ENCODE data around the gene APOBEC3A. TPM values are rescaled to one million over a fixed set of nuclear protein-coding genes. Genes with fewer than 3 reads are reported as not detected.
"Not testable (repeated sequence)": the region's sequence is repeated elsewhere in the genome, so short reads cannot be mapped to it uniquely, and the experiment has no call there.

The APOBEC3A gene
- total RNA-seq, 1 donor from 2014 or later, result not detected

GRCh38 chr22:38958651-38958943 lies 1.2 kb downstream of the APOBEC3A start:
- not testable (repeated sequence) for DNase-seq (ENCODE audit: low spot score)

DNA sequence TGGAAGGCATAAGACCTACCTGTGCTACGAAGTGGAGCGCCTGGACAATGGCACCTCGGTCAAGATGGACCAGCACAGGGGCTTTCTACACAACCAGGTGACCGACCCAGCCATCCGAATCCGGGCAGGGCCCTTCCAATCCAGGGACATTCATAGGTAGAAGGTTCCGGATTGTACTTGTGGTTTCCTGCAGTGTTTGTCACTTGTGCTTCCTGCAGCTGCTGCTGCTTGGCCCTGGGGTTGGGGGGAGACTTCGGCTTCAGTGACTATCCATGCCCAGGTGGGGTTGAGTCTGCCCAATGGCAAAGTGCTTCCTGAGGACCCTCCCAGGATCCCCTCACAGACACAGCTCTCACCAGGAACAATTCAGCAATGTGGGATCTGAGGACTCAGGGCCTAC lies 2.2 kb downstream of the APOBEC3A start:
- DNase-seq (ENCODE audit: low spot score), result no peak

- DNase-seq (ENCODE audit: low spot score), result not testable (repeated sequence)
These were observed 3.3 kb downstream of the APOBEC3A start for GRCh38 chr22:38960673-38961072.

DNA sequence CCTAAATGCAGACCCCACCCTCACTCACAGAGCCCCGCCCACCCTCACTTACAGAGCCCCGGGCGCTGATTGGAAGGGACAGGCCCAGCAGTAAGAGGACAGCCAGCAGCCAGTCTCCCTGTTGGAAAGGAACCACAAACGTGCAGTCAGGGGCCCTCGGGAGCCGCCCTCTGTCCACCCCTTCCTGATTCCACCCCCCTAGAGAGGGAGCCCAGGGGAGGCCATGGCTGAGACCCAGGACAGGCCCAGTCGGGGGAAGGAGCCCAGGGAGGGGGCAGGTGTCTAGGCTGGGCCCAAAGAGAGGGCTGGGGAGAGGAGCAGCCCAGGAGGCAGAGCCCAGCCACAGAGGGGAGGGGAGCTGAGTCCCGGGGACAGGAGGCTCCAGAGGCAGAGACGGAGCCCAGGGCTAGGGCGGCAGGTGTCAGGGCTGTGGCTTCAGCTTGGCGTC lies 5.9 kb downstream of the APOBEC3A start:
- DNase-seq (ENCODE audit: low spot score), result not testable (repeated sequence)

DNA sequence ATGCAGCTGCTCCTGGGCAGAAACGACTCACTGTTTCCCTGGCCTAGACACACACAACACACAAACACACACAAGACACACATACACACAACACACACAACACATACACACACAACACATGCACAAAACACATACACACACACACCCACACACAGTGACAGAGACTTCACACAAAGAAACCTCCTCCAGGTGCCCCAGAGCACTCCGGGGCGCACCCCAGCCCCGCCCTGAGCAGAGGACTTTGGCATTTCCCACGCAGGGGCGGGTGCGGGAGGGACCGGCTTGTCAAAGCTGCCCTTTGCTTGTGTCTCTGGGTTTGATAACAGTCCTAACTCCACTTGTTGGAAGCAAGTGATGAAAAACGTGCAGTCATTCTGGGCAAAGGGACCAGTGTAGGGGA lies 6.5 kb downstream of the APOBEC3A start:
- DNase-seq (ENCODE audit: low spot score), result peak; percentile 84

DNA sequence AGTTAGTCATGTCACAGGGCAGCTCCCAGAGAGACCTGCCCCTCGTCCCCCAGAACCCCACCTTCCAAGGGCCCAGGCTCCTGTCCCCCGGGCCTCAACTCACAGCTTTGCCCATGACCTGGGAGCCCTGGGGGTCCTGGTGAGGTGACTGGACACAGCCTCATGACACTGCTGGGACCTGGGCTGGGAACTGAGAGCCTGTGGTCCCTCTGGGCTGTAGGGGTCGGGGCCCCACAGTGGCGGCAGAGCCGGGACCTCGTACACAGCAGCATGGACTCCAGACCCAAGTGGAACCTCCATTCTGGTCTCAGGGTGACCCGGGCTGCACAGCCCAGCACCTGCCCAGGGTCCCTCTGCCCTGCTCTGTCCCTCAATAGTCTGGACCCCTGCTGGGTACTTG lies 6.9 kb downstream of the APOBEC3A start:
- DNase-seq (ENCODE audit: low spot score), result no peak

DNA sequence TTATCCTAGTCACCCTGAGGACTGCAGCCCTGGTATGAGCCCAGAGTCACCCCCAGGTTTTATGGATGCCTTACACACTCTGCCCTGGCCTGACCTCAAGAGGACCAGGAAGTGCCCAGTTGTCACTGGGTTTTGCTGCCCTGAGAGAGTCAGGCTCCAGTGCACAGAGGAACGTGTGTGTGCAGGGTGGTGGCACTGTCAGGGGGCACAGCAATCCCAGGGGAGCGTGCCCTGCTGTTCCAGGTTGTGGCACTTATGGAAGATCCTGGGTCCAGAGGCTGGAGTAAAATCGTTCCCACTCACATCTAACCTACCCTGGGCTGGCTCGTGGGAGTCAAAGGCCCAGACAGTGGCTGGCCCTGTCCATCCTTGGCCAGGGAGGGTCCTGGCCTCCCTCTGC lies 7.6 kb downstream of the APOBEC3A start:
- DNase-seq (ENCODE audit: low spot score), result no peak

DNA sequence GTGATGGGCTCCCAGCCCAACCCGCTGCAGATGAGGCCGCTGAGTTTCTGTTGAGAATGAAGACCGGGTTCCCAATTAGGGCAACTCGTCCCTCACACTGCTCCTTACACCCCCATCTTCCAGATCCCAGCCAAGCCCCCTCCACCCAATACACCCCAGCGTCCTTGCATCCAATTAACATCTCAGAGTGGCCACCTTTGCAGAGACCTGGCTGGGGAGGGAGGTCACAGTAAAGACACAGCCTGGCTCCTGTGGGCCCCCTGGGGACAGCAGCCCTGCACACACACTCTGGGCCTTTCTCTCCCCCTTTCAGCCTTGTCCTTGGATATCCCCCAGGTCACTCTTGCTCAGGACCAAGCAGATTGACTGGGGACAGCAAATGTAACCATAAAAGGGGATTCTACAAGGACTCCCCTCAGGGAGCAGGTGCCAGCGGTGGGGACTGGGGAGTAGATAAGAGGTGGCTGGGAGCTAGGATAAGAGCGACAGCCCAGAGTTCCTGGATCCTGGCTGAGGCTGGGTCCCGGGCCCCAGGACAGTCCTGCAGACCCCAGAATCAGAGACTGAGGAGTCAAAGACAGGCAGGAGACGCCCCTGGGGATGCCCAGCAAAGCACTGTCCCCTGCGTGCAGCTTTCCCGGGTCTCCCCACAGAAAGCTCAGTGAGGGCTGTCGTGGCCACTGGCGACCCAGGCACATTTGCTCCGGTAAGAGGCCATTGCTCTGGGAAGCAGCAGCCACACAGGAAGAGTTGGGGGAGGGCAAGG lies 8.4 kb downstream of the APOBEC3A start:
- DNase-seq (ENCODE audit: low spot score), result no peak

DNA sequence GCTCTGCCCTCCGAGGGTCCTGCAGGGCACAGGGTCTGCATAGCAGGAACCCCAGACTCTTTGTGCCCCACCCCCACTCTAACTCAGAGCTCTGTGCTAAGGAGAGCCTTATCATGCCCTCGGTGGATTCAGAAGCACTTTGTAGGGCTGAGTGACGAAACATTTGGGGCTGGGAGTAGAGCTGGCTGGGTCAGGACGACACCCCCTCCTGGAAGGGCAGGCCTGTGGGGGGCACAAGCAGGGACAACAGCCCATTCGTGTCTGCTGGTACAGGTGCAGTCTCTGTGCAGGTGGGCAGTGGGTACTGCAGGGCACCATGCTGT lies 8.9 kb downstream of the APOBEC3A start:
- no peak for DNase-seq (ENCODE audit: low spot score)

- DNase-seq (ENCODE audit: low spot score), result no peak
These were observed 9.5 kb downstream of the APOBEC3A start for GRCh38 chr22:38966942-38967341.

GRCh38 chr22:38967451-38968450 lies 10.3 kb downstream of the APOBEC3A start:
- DNase-seq (ENCODE audit: low spot score), result no peak

DNA sequence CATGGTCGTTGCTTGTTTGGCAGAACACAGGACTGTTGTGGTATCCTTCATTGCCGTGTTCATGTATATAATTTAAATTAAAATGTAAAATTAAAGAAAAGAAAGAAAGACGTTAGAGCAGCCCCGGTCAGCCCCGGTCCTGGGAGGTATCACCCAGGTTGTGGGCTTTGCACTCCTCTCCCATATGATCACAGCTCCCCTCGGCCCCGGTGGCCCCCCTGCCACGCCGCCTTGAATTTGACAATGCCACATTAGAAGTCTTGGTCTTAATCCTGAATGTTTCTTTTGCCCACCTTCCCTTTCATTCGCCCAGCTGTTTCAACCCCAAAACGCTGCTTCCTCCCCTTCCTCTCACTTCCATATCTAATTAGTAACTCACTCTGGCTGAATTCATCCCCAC lies 11.4 kb downstream of the APOBEC3A start:
- DNase-seq (ENCODE audit: low spot score), result no peak

DNA sequence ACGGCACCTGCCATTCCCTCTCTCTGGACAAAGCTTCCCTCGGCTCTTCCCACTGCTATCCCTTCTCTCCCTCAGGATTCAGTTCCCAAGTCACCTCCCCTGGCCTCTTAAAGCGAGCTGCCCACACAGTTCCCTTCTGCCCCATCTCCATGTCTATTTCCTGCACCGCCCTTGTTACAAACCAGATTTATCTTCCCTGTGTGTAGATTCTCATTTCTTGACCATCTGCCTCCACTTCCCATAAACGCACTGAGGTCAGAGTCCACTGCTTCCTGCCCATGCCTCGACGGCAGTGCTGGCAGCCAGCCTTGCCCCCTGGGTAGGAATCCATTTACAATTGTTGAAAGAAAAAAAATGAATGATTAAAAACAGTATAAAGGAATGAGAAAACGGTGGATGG lies 13.1 kb downstream of the APOBEC3A start:
- DNase-seq (ENCODE audit: low spot score), result no peak

DNA sequence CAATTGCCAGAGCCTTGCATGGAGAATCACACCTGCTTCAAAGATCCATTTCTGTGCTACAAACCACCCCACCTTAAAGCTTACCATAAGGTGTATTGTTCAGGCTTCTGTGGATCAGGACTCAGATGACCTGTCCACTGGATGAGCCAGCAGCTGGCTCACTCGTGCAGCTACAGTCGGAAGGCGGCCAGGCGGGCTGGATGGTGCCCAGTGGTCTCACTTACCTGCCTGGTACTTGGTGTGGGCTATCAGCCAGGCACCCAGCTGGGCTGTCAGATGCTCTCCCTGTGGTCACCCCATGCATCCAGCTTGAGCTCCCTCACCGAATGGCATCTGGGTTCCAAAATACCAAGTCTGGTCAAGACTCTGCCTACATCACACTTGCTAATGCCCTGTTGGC lies 13.8 kb downstream of the APOBEC3A start:
- no peak for DNase-seq (ENCODE audit: low spot score)

DNA sequence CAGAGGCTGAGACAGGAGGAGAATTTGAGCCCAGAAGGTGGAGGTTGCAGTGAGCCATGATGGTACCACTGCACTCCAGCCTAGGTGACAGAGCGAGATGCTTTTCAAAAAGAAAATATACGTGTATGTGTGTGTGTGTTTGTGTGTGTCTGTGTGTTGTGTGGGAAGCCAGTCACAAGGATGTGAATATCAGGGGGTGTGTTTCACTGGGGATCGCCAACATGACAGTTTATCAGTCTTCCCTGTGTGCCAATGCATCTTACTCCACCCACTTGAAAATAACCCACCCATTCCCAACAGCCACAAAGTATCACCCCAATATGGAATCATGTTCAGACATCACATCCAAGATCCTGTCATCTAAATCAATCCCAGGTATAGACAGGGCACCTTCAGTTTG lies 14.4 kb downstream of the APOBEC3A start:
- no peak for DNase-seq (ENCODE audit: low spot score)

GRCh38 chr22:38972558-38972957 lies 15.1 kb downstream of the APOBEC3A start:
- no peak for DNase-seq (ENCODE audit: low spot score)

DNA sequence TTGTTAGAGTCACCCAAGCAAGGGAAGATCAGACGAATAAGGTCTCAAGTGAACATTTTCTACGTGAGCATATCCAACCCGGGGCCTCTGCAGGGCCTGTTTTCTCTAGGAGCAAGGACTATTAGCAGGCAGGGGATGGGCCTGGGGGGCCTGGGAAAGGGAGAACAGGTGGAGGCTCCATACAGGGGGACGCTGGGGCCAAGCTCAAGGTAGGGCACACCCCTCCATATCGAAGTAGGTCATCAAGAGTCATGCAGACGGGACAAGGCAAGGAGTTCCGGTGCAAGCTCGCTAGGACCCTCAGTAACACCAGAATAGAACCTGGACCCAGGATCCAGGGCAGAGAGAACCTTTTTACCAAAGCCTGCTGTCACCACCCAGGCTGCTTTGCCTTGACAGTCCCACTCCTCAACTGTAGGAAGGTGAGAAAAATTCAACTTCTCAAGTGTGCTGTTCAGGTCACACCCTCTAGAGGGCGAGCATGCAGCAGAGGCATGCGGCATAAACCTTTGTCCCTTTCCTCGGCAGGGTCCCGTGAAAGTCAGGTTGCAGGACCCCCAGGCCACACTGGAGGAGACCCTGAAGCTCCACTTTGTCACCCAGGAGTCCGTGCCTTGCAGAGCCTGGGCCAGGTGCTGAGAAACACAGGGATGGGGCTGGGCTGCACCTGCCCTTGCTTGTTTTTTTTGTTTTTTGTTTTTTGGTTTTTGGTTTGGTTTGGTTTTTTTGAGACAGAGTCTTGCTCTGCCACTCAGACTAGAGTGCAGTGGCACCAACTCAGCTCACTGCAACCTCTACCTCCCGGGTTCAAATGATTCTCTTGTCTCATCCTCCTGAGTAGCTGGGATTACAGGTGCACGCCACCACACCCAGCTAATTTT lies 16.1 kb downstream of the APOBEC3A start:
- peak; percentile 51 for DNase-seq (ENCODE audit: low spot score)

DNA sequence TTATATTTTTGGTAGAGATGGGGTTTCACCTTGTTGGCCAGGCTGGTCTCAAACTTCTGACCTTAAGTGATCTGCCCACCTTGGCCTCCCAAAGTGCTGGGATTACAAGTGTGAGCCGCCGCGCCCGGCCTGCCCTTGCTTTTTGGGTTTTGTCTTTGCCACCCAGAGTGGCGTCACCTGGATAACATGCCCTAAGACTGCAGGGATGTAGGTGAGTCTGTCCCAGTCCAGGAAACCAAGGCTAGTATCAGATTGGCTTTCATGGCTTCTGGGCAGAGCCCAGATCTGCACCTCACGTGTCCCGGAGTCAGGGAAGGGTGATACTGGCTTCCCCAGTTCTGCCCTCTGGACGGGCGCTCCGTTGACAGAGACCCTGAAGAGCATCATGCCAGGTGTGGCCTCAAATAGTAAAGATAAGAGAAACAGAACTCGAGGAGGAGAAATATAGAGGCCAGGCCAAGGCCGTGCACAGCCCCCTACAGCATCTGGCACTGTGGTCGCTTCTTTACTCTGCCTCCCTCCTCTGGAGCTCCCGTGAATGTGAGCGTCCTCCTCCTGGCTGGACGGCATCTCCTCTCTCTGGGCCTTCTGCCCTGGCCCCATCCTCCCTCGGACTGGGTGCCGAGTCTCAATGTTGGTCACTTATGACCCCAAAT lies 16.9 kb downstream of the APOBEC3A start:
- no peak for DNase-seq (ENCODE audit: low spot score)

GRCh38 chr22:38974826-38975175 lies 17.4 kb downstream of the APOBEC3A start:
- DNase-seq (ENCODE audit: low spot score), result no peak

DNA sequence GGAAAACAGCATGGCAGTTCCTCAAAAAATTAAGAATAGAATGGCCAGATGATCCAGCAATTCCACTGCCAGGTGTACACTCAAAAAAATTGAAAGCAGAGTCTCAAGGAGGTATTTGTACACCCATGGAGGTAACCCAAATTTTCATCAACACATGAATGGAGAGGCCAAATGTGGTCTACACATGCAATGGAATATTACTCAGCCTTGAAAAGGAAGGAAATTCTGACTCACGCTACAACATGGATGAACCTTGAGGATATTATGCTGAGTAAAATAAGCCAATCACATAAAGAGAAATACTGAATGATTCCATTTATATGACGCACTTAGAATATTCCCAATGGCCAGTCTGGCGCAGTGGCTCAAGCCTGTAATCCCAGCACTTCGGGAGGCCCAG lies 19.9 kb downstream of the APOBEC3A start:
- not testable (repeated sequence) for DNase-seq (ENCODE audit: low spot score)

DNA sequence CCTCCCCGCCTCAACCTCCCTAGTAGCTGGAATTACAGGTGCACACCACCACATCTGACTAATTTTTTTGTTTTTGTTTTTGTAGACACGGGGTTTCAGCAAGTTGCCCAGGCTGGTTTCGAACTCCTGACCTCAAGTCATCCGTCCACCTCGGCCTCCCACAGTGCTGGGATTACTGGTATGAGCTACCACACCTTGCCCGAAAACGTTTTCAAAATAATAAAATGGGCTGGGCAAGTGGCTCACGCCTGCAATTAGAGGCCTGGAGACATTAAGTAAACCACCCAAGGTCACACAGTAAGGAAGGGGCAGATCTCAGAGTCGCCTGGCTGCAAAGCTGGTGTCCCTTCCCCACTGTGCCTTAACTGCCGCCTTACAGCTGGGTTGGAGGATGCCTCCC lies 23.2 kb downstream of the APOBEC3A start:
- not testable (repeated sequence) for DNase-seq (ENCODE audit: low spot score)

All from mucosa of gallbladder (tissue), 1 donor.